CD14-positive monocyte (primary cell): Measurements from ENCODE around the gene ERBB4. TPM values are rescaled to one million over a fixed set of nuclear protein-coding genes. Genes with fewer than 3 reads are reported as not detected.

ENCODE experiments used
- DNase-seq, 3 donors: peaks; one replicate each; pipeline ENCODE4 v3.0.0-alpha.2; 2011 to 2022
- H2AFZ ChIP-seq: 2 replicates; pipeline ENCODE4 v1.6.0; 2012; ENCODE audit warnings: mild to moderate bottlenecking, low read depth, low read length, inconsistent platforms; ENCODE audit not compliant: insufficient read depth, poor library complexity, severe bottlenecking
- H3K27ac ChIP-seq, 2 donors: 1 replicate in 1 of 2; 2 replicates in 1 of 2; pipeline ENCODE4 v1.5.1; 2012 to 2013; ENCODE audit warnings: low read length in 2 of 2, control low read depth in 1 of 2, inconsistent platforms in 1 of 2, low read depth in 1 of 2, mild to moderate bottlenecking in 1 of 2
- H3K27me3 ChIP-seq, 2 donors: one replicate each; pipeline versions ENCODE4 v1.6.0 to v1.6.1; 2011 to 2013; ENCODE audit warnings: low read length in 2 of 2; ENCODE audit not compliant: control insufficient read depth in 2 of 2, insufficient read depth in 2 of 2
- H3K36me3 ChIP-seq, 2 donors: replicated peaks in 1 of 2; 1 replicate in 1 of 2; 2 replicates in 1 of 2; pipeline versions ENCODE4 v1.5.1 to v1.6.1; 2012 to 2013; ENCODE audit warnings: low read length in 2 of 2, control low read depth in 1 of 2, inconsistent platforms in 1 of 2, mild to moderate bottlenecking in 1 of 2; ENCODE audit not compliant: insufficient read depth in 2 of 2, control insufficient read depth in 1 of 2
- H3K4me1 ChIP-seq, 2 donors: 1 replicate in 1 of 2; 2 replicates in 1 of 2; pipeline versions ENCODE4 v1.5.1 to v1.6.1; 2012 to 2013; ENCODE audit warnings: low read length in 2 of 2, control low read depth in 1 of 2, inconsistent platforms in 1 of 2, mild to moderate bottlenecking in 1 of 2, moderate library complexity in 1 of 2; ENCODE audit not compliant: insufficient read depth in 2 of 2, control insufficient read depth in 1 of 2
- H3K4me2 ChIP-seq: replicated peaks from 2 replicates; pipeline ENCODE3; 2012; ENCODE audit warnings: low read length, moderate library complexity, mild to moderate bottlenecking; ENCODE audit not compliant: poor library complexity, severe bottlenecking; ENCODE audit errors: extremely low read depth
- H3K4me3 ChIP-seq, 3 experiments: fragments of 200-600 bp in 1 of 3; sonication (generic) in 1 of 3; replicated peaks in 1 of 3; 1 replicate in 2 of 3; 2 replicates in 1 of 3; pipeline ENCODE4 v1.5.1; 2011 to 2013; ENCODE audit warnings: low read length in 3 of 3, mild to moderate bottlenecking in 3 of 3, control low read depth in 2 of 3, low read depth in 2 of 3, inconsistent platforms in 1 of 3, moderate library complexity in 1 of 3
- H3K79me2 ChIP-seq: 2 replicates; pipeline ENCODE4 v1.6.0; 2012; ENCODE audit warnings: mild to moderate bottlenecking, control low read depth, inconsistent platforms, low read length, moderate library complexity; ENCODE audit not compliant: insufficient read depth
- H3K9ac ChIP-seq: 2 replicates; pipeline ENCODE4 v1.6.0; 2017; ENCODE audit warnings: low read length, mild to moderate bottlenecking; ENCODE audit not compliant: insufficient read depth, poor library complexity, severe bottlenecking
- H3K9me3 ChIP-seq, 2 donors: replicated peaks in 1 of 2; 1 replicate in 1 of 2; 2 replicates in 1 of 2; pipeline versions ENCODE4 v1.5.1 to v1.6.1; 2012 to 2013; ENCODE audit warnings: low read length in 2 of 2, control low read depth in 1 of 2; ENCODE audit not compliant: control insufficient read depth in 1 of 2, insufficient read depth in 1 of 2
- H4K20me1 ChIP-seq: 2 replicates; pipeline ENCODE4 v1.6.0; 2012; ENCODE audit warnings: mild to moderate bottlenecking, low read length, control low read depth, moderate library complexity; ENCODE audit not compliant: insufficient read depth
- H3K27ac Mint-ChIP-seq, 7 donors: one replicate each; pipeline ENCODE4 v1.8.0; 2020; ENCODE audit warnings: mild to moderate bottlenecking in 7 of 7, mixed read lengths in 7 of 7, moderate library complexity in 6 of 7, inconsistent platforms in 2 of 7
- H3K27me3 Mint-ChIP-seq, 3 donors: one replicate each; pipeline ENCODE4 v1.8.0; 2021 to 2022; ENCODE audit warnings: low read depth in 3 of 3, mild to moderate bottlenecking in 3 of 3, mixed read lengths in 3 of 3, moderate library complexity in 3 of 3, inconsistent platforms in 1 of 3
- H3K36me3 Mint-ChIP-seq, 2 donors: one replicate each; pipeline ENCODE4 v1.8.0; 2020; ENCODE audit warnings: mixed read lengths in 2 of 2, inconsistent platforms in 1 of 2, mild to moderate bottlenecking in 1 of 2
- H3K4me1 Mint-ChIP-seq: one replicate; pipeline ENCODE4 v1.8.0; 2020; ENCODE audit warnings: mild to moderate bottlenecking, mixed read lengths
- H3K4me3 Mint-ChIP-seq, 2 donors: one replicate each; pipeline ENCODE4 v1.8.0; 2020; ENCODE audit warnings: mild to moderate bottlenecking in 2 of 2, mixed read lengths in 2 of 2, moderate library complexity in 1 of 2
- H3K9me3 Mint-ChIP-seq, 7 donors: one replicate each; pipeline ENCODE4 v1.8.0; 2020 to 2022; ENCODE audit warnings: mixed read lengths in 7 of 7, mild to moderate bottlenecking in 6 of 7, moderate library complexity in 6 of 7, inconsistent platforms in 2 of 7
- CTCF ChIP-seq: fragments of 200-600 bp; IDR thresholded peaks from one replicate; pipeline ENCODE4 v1.8.0; 2022; ENCODE audit warnings: antibody characterized with exemption, mild to moderate bottlenecking
- WGBS: methylation state at CpG from one replicate; pipeline ENCODE4 v1.1.5; 2013; ENCODE audit warnings: missing lambda C conversion rate; ENCODE audit not compliant: insufficient coverage; 5-methylcytosine and 5-hydroxymethylcytosine counted together
- intact Hi-C, 2 donors: fragments of 100-400 bp; cut with micrococcal nuclease; formaldehyde crosslinking; loops; one replicate each; pipeline versions ENCODE4 v1.15.0 to v1.15.1; 2023
- polyA plus RNA-seq, 3 donors: library from polyadenylated mRNA; depleted of rRNA in 1 of 3; unstranded in 2 of 3; stranded (reverse) in 1 of 3; fragments of 300-500 nt in 2 of 3; fragments of >200 nt in 1 of 3; fragmentation: Illumina TruSeq in 2 of 3; gene quantifications; 1 replicate in 2 of 3; 2 replicates in 1 of 3; pipeline ENCODE4 v1.2.3, GENCODE V29; 2012 to 2021

Gene ERBB4
- polyA plus RNA-seq, 3 donors = not detected

GRCh38 chr2:211800001-211800400 is 738.6 kb downstream of the ERBB4 start:
- intact Hi-C loops = no loop called here

GRCh38 chr2:211798868-211799267 is 739.7 kb downstream of the ERBB4 start:
- H3K27ac Mint-ChIP-seq = no peak overlapping the region
- H3K36me3 ChIP-seq = no peaks in the 10 kb centered on the region
- H3K9ac ChIP-seq = no peak overlapping the region
- no peak overlapping the region for H3K27ac ChIP-seq
- H3K4me1 ChIP-seq = no peaks in the 10 kb centered on the region
- H3K4me3 ChIP-seq = no peak overlapping the region
- H3K79me2 ChIP-seq = no peaks in the 10 kb centered on the region
- intact Hi-C loops = no loop called here
- no peak overlapping the region for H2AFZ ChIP-seq
- no peak overlapping the region for H3K4me2 ChIP-seq
- H3K9me3 Mint-ChIP-seq = peaks cover 0 to 3% (median 0%) of the 10 kb centered on the region in 7 donors
- DNase-seq = no peak
- H3K4me3 Mint-ChIP-seq = no peak overlapping the region
- TF ChIP-seq CTCF = no peak
- H3K4me1 Mint-ChIP-seq = no peaks in the 10 kb centered on the region
- H3K36me3 Mint-ChIP-seq = no peaks in the 10 kb centered on the region
- H4K20me1 ChIP-seq = no peaks in the 10 kb centered on the region
- H3K27me3 Mint-ChIP-seq = no peaks in the 10 kb centered on the region
- WGBS = 57% methylated on average over 1 of the region's 1 CpG
- H3K27me3 ChIP-seq = no peaks in the 10 kb centered on the region
- no peaks in the 10 kb centered on the region for H3K9me3 ChIP-seq

More at GRCh38 chr2:211800001-211800400, 738.6 kb downstream of the ERBB4 start:
- no peaks in the 10 kb centered on the region for H3K27me3 Mint-ChIP-seq
- peaks cover 0 to 3% (median 0%) of the 10 kb centered on the region in 7 donors for H3K9me3 Mint-ChIP-seq
- Histone ChIP-seq H3K4me1 (no peaks in the 10 kb centered on the region), H3K27me3 (no peaks in the 10 kb centered on the region), H3K79me2 (no peaks in the 10 kb centered on the region), H3K9me3 (no peaks in the 10 kb centered on the region), H3K9ac (no peak overlapping the region), H3K27ac (no peak overlapping the region), H2AFZ (no peak overlapping the region), H3K4me3 (no peak overlapping the region), H3K4me2 (no peak overlapping the region), H4K20me1 (no peaks in the 10 kb centered on the region), H3K36me3 (no peaks in the 10 kb centered on the region)
- TF ChIP-seq CTCF = no peak
- DNase-seq = no peak
- H3K4me1 Mint-ChIP-seq = no peaks in the 10 kb centered on the region
- H3K4me3 Mint-ChIP-seq = no peak overlapping the region
- no CpG with 5 or more reads among the region's 1 CpG for WGBS
- no peak overlapping the region for H3K27ac Mint-ChIP-seq
- H3K36me3 Mint-ChIP-seq = no peaks in the 10 kb centered on the region
